ENCODE data around the gene SYNM.

SYNM gene

DNA sequence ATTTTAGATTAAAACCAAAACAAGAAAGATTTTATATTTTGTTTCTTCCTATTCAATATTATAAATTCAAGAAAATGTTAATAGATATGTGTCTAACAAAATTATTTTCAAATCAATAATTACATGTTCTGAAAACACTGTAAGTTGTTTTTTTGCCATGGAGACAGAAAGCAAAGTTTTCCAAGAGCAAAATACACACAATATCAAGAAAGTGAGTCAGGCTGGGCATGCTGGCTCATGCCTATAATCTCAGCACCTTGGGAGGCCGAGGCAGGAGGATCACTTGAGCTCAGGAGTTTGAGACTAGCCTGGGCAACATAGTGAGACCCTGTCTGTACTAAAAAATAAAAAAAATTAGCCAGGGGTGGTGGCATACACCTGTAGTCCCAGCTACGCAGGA, 72.8 kb downstream of the SYNM start:
- TF ChIP-seq TOX (CRISPR knock-in tag; IDR thresholded peaks at IDR 0.05; ENCODE audit: borderline replicate concordance) (no peak), ZFP3 (CRISPR knock-in tag; IDR thresholded peaks at IDR 0.05) (no peak), ZNF8 (CRISPR knock-in tag; IDR thresholded peaks at IDR 0.05) (no peak), CSDC2 (CRISPR knock-in tag; IDR thresholded peaks at IDR 0.05) (no peak), ZNF565 (CRISPR knock-in tag; conservative IDR thresholded peaks at IDR 0.05; ENCODE audit: low read depth) (no peak), TCF4 (CRISPR knock-in tag; IDR thresholded peaks at IDR 0.05; ENCODE audit: borderline replicate concordance) (no peak), ZC3H10 (CRISPR knock-in tag; IDR thresholded peaks at IDR 0.05) (no peak), OSR1 (CRISPR knock-in tag; IDR thresholded peaks at IDR 0.05) (no peak)
- TF ChIP-seq, protein P1, sequence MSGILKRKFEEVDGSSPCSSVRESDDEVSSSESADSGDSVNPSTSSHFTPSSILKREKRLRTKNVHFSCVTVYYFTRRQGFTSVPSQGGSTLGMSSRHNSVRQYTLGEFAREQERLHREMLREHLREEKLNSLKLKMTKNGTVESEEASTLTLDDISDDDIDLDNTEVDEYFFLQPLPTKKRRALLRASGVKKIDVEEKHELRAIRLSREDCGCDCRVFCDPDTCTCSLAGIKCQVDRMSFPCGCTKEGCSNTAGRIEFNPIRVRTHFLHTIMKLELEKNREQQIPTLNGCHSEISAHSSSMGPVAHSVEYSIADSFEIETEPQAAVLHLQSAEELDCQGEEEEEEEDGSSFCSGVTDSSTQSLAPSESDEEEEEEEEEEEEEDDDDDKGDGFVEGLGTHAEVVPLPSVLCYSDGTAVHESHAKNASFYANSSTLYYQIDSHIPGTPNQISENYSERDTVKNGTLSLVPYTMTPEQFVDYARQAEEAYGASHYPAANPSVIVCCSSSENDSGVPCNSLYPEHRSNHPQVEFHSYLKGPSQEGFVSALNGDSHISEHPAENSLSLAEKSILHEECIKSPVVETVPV (CRISPR knock-in tag; IDR thresholded peaks at IDR 0.05): no peak
- TF ChIP-seq, protein P2, sequence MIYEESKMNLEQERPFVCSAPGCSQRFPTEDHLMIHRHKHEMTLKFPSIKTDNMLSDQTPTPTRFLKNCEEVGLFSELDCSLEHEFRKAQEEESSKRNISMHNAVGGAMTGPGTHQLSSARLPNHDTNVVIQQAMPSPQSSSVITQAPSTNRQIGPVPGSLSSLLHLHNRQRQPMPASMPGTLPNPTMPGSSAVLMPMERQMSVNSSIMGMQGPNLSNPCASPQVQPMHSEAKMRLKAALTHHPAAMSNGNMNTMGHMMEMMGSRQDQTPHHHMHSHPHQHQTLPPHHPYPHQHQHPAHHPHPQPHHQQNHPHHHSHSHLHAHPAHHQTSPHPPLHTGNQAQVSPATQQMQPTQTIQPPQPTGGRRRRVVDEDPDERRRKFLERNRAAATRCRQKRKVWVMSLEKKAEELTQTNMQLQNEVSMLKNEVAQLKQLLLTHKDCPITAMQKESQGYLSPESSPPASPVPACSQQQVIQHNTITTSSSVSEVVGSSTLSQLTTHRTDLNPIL (CRISPR knock-in tag; IDR thresholded peaks at IDR 0.05; ENCODE audit: low read depth): no peak
- TF ChIP-seq, protein P3, sequence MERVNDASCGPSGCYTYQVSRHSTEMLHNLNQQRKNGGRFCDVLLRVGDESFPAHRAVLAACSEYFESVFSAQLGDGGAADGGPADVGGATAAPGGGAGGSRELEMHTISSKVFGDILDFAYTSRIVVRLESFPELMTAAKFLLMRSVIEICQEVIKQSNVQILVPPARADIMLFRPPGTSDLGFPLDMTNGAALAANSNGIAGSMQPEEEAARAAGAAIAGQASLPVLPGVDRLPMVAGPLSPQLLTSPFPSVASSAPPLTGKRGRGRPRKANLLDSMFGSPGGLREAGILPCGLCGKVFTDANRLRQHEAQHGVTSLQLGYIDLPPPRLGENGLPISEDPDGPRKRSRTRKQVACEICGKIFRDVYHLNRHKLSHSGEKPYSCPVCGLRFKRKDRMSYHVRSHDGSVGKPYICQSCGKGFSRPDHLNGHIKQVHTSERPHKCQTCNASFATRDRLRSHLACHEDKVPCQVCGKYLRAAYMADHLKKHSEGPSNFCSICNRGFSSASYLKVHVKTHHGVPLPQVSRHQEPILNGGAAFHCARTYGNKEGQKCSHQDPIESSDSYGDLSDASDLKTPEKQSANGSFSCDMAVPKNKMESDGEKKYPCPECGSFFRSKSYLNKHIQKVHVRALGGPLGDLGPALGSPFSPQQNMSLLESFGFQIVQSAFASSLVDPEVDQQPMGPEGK (CRISPR knock-in tag; IDR thresholded peaks at IDR 0.05; ENCODE audit: borderline replicate concordance): no peak
- TF ChIP-seq, protein P4, sequence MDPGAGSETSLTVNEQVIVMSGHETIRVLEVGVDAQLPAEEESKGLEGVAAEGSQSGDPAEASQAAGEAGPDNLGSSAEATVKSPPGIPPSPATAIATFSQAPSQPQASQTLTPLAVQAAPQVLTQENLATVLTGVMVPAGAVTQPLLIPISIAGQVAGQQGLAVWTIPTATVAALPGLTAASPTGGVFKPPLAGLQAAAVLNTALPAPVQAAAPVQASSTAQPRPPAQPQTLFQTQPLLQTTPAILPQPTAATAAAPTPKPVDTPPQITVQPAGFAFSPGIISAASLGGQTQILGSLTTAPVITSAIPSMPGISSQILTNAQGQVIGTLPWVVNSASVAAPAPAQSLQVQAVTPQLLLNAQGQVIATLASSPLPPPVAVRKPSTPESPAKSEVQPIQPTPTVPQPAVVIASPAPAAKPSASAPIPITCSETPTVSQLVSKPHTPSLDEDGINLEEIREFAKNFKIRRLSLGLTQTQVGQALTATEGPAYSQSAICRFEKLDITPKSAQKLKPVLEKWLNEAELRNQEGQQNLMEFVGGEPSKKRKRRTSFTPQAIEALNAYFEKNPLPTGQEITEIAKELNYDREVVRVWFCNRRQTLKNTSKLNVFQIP (CRISPR knock-in tag; IDR thresholded peaks at IDR 0.05; ENCODE audit: borderline replicate concordance, low read depth): no peak
- TF ChIP-seq, protein P5, sequence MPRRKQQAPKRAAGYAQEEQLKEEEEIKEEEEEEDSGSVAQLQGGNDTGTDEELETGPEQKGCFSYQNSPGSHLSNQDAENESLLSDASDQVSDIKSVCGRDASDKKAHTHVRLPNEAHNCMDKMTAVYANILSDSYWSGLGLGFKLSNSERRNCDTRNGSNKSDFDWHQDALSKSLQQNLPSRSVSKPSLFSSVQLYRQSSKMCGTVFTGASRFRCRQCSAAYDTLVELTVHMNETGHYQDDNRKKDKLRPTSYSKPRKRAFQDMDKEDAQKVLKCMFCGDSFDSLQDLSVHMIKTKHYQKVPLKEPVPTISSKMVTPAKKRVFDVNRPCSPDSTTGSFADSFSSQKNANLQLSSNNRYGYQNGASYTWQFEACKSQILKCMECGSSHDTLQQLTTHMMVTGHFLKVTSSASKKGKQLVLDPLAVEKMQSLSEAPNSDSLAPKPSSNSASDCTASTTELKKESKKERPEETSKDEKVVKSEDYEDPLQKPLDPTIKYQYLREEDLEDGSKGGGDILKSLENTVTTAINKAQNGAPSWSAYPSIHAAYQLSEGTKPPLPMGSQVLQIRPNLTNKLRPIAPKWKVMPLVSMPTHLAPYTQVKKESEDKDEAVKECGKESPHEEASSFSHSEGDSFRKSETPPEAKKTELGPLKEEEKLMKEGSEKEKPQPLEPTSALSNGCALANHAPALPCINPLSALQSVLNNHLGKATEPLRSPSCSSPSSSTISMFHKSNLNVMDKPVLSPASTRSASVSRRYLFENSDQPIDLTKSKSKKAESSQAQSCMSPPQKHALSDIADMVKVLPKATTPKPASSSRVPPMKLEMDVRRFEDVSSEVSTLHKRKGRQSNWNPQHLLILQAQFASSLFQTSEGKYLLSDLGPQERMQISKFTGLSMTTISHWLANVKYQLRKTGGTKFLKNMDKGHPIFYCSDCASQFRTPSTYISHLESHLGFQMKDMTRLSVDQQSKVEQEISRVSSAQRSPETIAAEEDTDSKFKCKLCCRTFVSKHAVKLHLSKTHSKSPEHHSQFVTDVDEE (CRISPR knock-in tag; IDR thresholded peaks at IDR 0.05): no peak
- no peak for ATAC-seq

DNA sequence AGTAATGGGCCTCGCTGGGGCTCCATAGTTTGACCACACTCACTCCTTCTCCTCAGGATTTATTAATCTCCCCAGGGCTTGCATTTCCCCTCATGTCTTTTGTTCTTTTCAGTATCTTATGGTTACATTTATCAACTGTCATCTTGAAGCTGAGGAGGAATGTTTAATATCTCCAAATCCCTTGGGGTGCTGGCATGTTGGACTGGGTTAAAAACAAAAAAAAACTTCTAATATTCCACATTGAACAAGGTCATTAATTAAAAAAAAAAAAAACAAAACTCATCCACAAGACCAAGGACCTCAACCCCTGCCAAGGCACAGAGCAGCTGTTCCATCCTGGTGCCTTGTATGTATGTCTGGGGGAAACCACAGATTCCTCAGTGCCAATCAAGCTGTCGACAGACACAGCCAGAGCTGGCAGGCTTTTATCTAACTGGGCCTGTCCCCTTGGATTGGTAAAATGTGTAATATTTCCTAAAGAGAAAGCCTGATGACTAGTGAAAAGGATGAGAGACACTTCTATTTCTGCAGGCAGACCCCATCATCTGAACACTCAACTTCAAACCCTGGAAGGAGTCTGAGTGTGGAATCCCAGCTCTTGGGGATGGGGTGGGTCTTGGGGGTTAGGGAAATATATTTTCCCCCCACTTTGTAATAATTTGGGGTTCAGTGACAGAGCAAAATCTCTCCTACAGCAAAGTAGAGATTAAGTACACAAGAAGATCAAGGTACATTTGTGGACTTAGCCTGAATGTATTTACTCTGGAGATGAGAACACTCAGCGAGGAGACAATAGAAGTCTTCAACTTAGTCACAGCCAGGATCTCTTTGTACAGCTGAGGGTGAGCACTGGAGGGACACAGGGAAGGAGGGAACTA, 75.4 kb downstream of the SYNM start:
- no peak for TF ChIP-seq GLIS3 (CRISPR knock-in tag; IDR thresholded peaks at IDR 0.05)
- TF ChIP-seq ISL1 (CRISPR knock-in tag; IDR thresholded peaks at IDR 0.05): no peak
- TF ChIP-seq, protein P1 (CRISPR knock-in tag; IDR thresholded peaks at IDR 0.05): no peak
- TF ChIP-seq BACH2 (CRISPR knock-in tag; IDR thresholded peaks at IDR 0.05; ENCODE audit: borderline replicate concordance): no peak
- TF ChIP-seq, protein P4 (CRISPR knock-in tag; IDR thresholded peaks at IDR 0.05; ENCODE audit: borderline replicate concordance, low read depth): no peak
- TF ChIP-seq CSDC2 (CRISPR knock-in tag; IDR thresholded peaks at IDR 0.05): no peak
- no peak for TF ChIP-seq ESRRG (CRISPR knock-in tag; IDR thresholded peaks at IDR 0.05)
- no peak for TF ChIP-seq TCF4 (CRISPR knock-in tag; IDR thresholded peaks at IDR 0.05; ENCODE audit: borderline replicate concordance)
- TF ChIP-seq ZFP30 (CRISPR knock-in tag; IDR thresholded peaks at IDR 0.05): no peak
- TF ChIP-seq SNAI2 (CRISPR knock-in tag; IDR thresholded peaks at IDR 0.05): no peak
- no peak for TF ChIP-seq TOX (CRISPR knock-in tag; IDR thresholded peaks at IDR 0.05; ENCODE audit: borderline replicate concordance)
- TF ChIP-seq, protein P3 (CRISPR knock-in tag; IDR thresholded peaks at IDR 0.05; ENCODE audit: borderline replicate concordance): no peak
- TF ChIP-seq ZC3H10 (CRISPR knock-in tag; IDR thresholded peaks at IDR 0.05): no peak

More for the DNA sequence above, 75.4 kb downstream of the SYNM start:
- ATAC-seq: no peak

Data from SK-N-SH treated with all-trans-retinoic acid at 6 μM for 48 hours (cell line).